Endodermal cell (in vitro differentiated cells): ENCODE results near the gene SPTLC2. TPM values are rescaled to one million over a fixed set of nuclear protein-coding genes. Genes with fewer than 3 reads are reported as not detected.
A peak's percentile ranks its signal among the peaks of the same experiment; 100 is the strongest.

Source experiments
- DNase-seq: peaks from one replicate; pipeline ENCODE4 v3.0.0-alpha.2; 2017
- H3K27ac ChIP-seq: 2 replicates; pipeline ENCODE4 v1.5.1; 2013; ENCODE audit warnings: mild to moderate bottlenecking, low read depth, low read length, moderate library complexity
- H3K27me3 ChIP-seq: 2 replicates; pipeline ENCODE4 v1.6.1; 2013; ENCODE audit warnings: mild to moderate bottlenecking, low read length, moderate library complexity; ENCODE audit not compliant: insufficient read depth, control insufficient read depth, poor library complexity, severe bottlenecking
- H3K36me3 ChIP-seq: 2 replicates; pipeline ENCODE4 v1.7.0; 2013; ENCODE audit warnings: mild to moderate bottlenecking, low read length, moderate library complexity; ENCODE audit not compliant: control insufficient read depth, insufficient read depth
- H3K4me1 ChIP-seq: one replicate; pipeline ENCODE4 v1.7.0; 2013; ENCODE audit warnings: low read length; ENCODE audit not compliant: control insufficient read depth, insufficient read depth
- H3K4me3 ChIP-seq: 2 replicates; pipeline ENCODE4 v1.5.1; 2013; ENCODE audit warnings: mild to moderate bottlenecking, low read length, moderate library complexity
- H3K9ac ChIP-seq: 2 replicates; pipeline ENCODE4 v1.6.1; 2013; ENCODE audit warnings: mild to moderate bottlenecking, low read length, moderate library complexity; ENCODE audit not compliant: poor library complexity, severe bottlenecking; ENCODE audit errors: extremely low read depth
- H3K9me3 ChIP-seq: 2 replicates; pipeline ENCODE4 v1.6.1; 2013; ENCODE audit warnings: mild to moderate bottlenecking, low read length, moderate library complexity; ENCODE audit not compliant: control insufficient read depth
- H3K27ac Mint-ChIP-seq: 2 replicates; pipeline ENCODE4 v1.8.0; 2020; ENCODE audit warnings: mixed read lengths
- H3K27me3 Mint-ChIP-seq: 2 replicates; pipeline ENCODE4 v1.8.0; 2021; ENCODE audit warnings: mild to moderate bottlenecking, mixed read lengths; ENCODE audit not compliant: insufficient read depth
- H3K36me3 Mint-ChIP-seq: 2 replicates; pipeline ENCODE4 v1.8.0; 2020; ENCODE audit warnings: low read depth, mixed read lengths
- H3K4me1 Mint-ChIP-seq: 2 replicates; pipeline ENCODE4 v1.8.0; 2020; ENCODE audit warnings: mixed read lengths
- H3K4me3 Mint-ChIP-seq: 2 replicates; pipeline ENCODE4 v1.8.0; 2020; ENCODE audit warnings: mild to moderate bottlenecking, moderate library complexity, mixed read lengths
- H3K9me3 Mint-ChIP-seq: 2 replicates; pipeline ENCODE4 v1.8.0; 2020; ENCODE audit warnings: mild to moderate bottlenecking, mixed read lengths
- WGBS, 2 experiments: methylation state at CpG; one replicate each; pipeline versions ENCODE4 v1.1.5 to v1.1.7; 2013; ENCODE audit warnings: missing lambda C conversion rate in 2 of 2, mixed read lengths in 1 of 2; ENCODE audit not compliant: insufficient coverage in 1 of 2, insufficient read length in 1 of 2; 5-methylcytosine and 5-hydroxymethylcytosine counted together
- total RNA-seq, 2 donors: library from RNA; stranded (reverse); fragmentation: NEBNext Ultra II Directional in 1 of 2; extraction: Animal tissue kit (Norgen Biotek cat#: 25700) in 1 of 2; gene quantifications; 2 replicates in 1 of 2; 3 replicates in 1 of 2; pipeline ENCODE4 v1.2.1, GENCODE V29; 2021
- TF ChIP-seq, protein P1 (sequence below): fragments of 200-600 bp; sonication (generic); conservative IDR thresholded peaks from 2 replicates; pipeline ENCODE4 v1.5.0; 2021; ENCODE audit warnings: antibody characterized with exemption, mild to moderate bottlenecking

Gene SPTLC2
- total RNA-seq, 2 donors from 2014 or later: 32.6 to 32.7 TPM

- Histone ChIP-seq H3K9ac (no peak overlapping the region), H3K4me1 (peaks cover 11% of the 10 kb centered on the region), H3K27me3 (no peaks in the 10 kb centered on the region), H3K9me3 (no peaks in the 10 kb centered on the region), H3K4me3 (no peak overlapping the region), H3K36me3 (no peaks in the 10 kb centered on the region), H3K27ac (no peak overlapping the region)
- H3K4me3 Mint-ChIP-seq: no peak overlapping the region
- H3K4me1 Mint-ChIP-seq: peaks cover 26% of the 10 kb centered on the region
- H3K27me3 Mint-ChIP-seq: no peaks in the 10 kb centered on the region
- TF ChIP-seq, protein P1, sequence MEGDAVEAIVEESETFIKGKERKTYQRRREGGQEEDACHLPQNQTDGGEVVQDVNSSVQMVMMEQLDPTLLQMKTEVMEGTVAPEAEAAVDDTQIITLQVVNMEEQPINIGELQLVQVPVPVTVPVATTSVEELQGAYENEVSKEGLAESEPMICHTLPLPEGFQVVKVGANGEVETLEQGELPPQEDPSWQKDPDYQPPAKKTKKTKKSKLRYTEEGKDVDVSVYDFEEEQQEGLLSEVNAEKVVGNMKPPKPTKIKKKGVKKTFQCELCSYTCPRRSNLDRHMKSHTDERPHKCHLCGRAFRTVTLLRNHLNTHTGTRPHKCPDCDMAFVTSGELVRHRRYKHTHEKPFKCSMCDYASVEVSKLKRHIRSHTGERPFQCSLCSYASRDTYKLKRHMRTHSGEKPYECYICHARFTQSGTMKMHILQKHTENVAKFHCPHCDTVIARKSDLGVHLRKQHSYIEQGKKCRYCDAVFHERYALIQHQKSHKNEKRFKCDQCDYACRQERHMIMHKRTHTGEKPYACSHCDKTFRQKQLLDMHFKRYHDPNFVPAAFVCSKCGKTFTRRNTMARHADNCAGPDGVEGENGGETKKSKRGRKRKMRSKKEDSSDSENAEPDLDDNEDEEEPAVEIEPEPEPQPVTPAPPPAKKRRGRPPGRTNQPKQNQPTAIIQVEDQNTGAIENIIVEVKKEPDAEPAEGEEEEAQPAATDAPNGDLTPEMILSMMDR: no peak
- H3K9me3 Mint-ChIP-seq: no peaks in the 10 kb centered on the region
- peaks cover 8% of the 10 kb centered on the region for H3K36me3 Mint-ChIP-seq
- H3K27ac Mint-ChIP-seq: no peak overlapping the region
- DNase-seq: no peak
- WGBS, 2 experiments: 91% methylated on average over 3 of the region's 3 CpGs; no CpG with 5 or more reads in 1 of the 2 experiments
Measured at GRCh38 chr14:77610553-77610952, 5.9 kb downstream of the SPTLC2 start.

DNA sequence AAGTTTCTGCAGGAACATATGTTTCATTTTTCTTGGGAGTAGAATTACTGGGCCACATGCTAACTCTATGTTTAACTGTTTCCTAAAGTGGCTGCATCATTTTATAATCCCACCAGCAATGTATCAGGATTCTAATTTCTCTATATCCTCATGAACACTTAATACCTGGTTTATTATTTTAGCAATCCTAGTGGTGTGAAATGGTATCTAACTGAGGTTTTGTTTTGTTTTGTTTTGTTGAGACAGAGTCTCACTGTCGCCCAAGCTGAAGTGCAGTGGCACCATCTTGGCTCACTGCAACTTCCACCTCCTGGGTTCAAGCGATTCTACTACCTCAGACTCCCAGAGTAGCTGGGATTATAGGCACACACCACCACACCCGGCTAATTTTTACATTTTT is 6.5 kb downstream of the SPTLC2 start:
- no peak overlapping the region for H3K27ac Mint-ChIP-seq
- no peak overlapping the region for H3K4me3 Mint-ChIP-seq
- no peak overlapping the region for H3K27ac ChIP-seq
- no peak for DNase-seq
- peaks cover 6% of the 10 kb centered on the region for H3K36me3 Mint-ChIP-seq
- peaks cover 22% of the 10 kb centered on the region for H3K4me1 Mint-ChIP-seq
- WGBS, 2 experiments: 90 to 95% methylated on average over 3 of the region's 3 CpGs
- peaks cover 7% of the 10 kb centered on the region for H3K4me1 ChIP-seq
- no peaks in the 10 kb centered on the region for H3K36me3 ChIP-seq
- H3K9me3 Mint-ChIP-seq: no peaks in the 10 kb centered on the region
- no peaks in the 10 kb centered on the region for H3K27me3 ChIP-seq
- H3K27me3 Mint-ChIP-seq: no peaks in the 10 kb centered on the region
- no peak overlapping the region for H3K4me3 ChIP-seq
- H3K9me3 ChIP-seq: no peaks in the 10 kb centered on the region
- H3K9ac ChIP-seq: no peak overlapping the region
- TF ChIP-seq, protein P1: peak; percentile 35

GRCh38 chr14:77607741-77608302 is 8.6 kb downstream of the SPTLC2 start:
- Mint-ChIP-seq H3K27me3 (no peaks in the 10 kb centered on the region), H3K27ac (no peak overlapping the region), H3K9me3 (peaks cover 12% of the 10 kb centered on the region), H3K4me3 (no peak overlapping the region), H3K36me3 (peaks cover 11% of the 10 kb centered on the region), H3K4me1 (peaks cover 17% of the 10 kb centered on the region)
- Histone ChIP-seq H3K9ac (no peak overlapping the region), H3K36me3 (peaks cover 5% of the 10 kb centered on the region), H3K27me3 (no peaks in the 10 kb centered on the region), H3K27ac (no peak overlapping the region), H3K9me3 (peaks cover 9% of the 10 kb centered on the region), H3K4me3 (no peak overlapping the region), H3K4me1 (peaks cover 7% of the 10 kb centered on the region)
- DNase-seq: peak; percentile 65
- 64% methylated on average over 7 to 9 of the region's 9 CpGs for WGBS, 2 experiments
- TF ChIP-seq, protein P1: no peak
